HG03103 (cell line): ENCODE data around the gene PCDHGA6.
A peak's percentile ranks its signal among the peaks of the same experiment; 100 is the strongest.
"Not testable (repeated sequence)": the region's sequence is repeated elsewhere in the genome, so short reads cannot be mapped to it uniquely, and the experiment has no call there.

ENCODE experiments used
- ATAC-seq: cut with Tn5 transposase; IDR thresholded peaks from one replicate; pipeline ENCODE4 v1.9.1; 2021; ENCODE audit warnings: low read depth; ENCODE audit not compliant: unreplicated experiment

PCDHGA6 gene

GRCh38 chr5:141392429-141393198 lies 18.9 kb downstream of the PCDHGA6 start, which contains the start of gene PCDHGA8:
TSS of gene PCDHGA8 (plus strand) at chr5:141392633. CDS start at chr5:141392814, 181 bp downstream.
- no peak for ATAC-seq

- ATAC-seq = no peak
These were observed 19.6 kb downstream of the PCDHGA6 start for GRCh38 chr5:141393267-141393666.

- ATAC-seq = not testable (repeated sequence)
These were observed 20.9 kb downstream of the PCDHGA6 start for GRCh38 chr5:141394401-141395187.

GRCh38 chr5:141397756-141398551 lies 24.3 kb downstream of the PCDHGA6 start, which contains the start of gene PCDHGB5:
TSS of gene PCDHGB5 (plus strand) at chr5:141397947. CDS start at chr5:141398128, 181 bp downstream.
- ATAC-seq = peak; percentile 94

- ATAC-seq = no peak
These were observed 24.9 kb downstream of the PCDHGA6 start for GRCh38 chr5:141398608-141399007.

- ATAC-seq = no peak
These were observed 26.0 kb downstream of the PCDHGA6 start for GRCh38 chr5:141399555-141400258.

GRCh38 chr5:141402553-141403243 lies 29.0 kb downstream of the PCDHGA6 start, which contains the start of gene PCDHGA9:
TSS of gene PCDHGA9 (plus strand) at chr5:141402778. CDS start at chr5:141402953, 175 bp downstream.
- ATAC-seq = no peak

- no peak for ATAC-seq
These were observed 29.7 kb downstream of the PCDHGA6 start for GRCh38 chr5:141403387-141403786.

- not testable (repeated sequence) for ATAC-seq
These were observed 34.3 kb downstream of the PCDHGA6 start, which contains the start of gene PCDHGB6 for GRCh38 chr5:141407790-141408505. TSS of gene PCDHGB6 (plus strand) at chr5:141408021. CDS start at chr5:141408203, 182 bp downstream.

GRCh38 chr5:141409598-141410306 lies 36.1 kb downstream of the PCDHGA6 start:
- no peak for ATAC-seq

- ATAC-seq = no peak
These were observed 37.9 kb downstream of the PCDHGA6 start for GRCh38 chr5:141411575-141411974.

GRCh38 chr5:141412854-141413539 lies 39.3 kb downstream of the PCDHGA6 start, which contains the start of gene PCDHGA10:
TSS of gene PCDHGA10 (plus strand) at chr5:141412987. CDS start at chr5:141413176, 189 bp downstream.
- peak; percentile 46 for ATAC-seq

GRCh38 chr5:141413540-141414069 lies 39.9 kb downstream of the PCDHGA6 start:
- no peak for ATAC-seq

- ATAC-seq = not testable (repeated sequence)
These were observed 41.0 kb downstream of the PCDHGA6 start for GRCh38 chr5:141414548-141415274.

- ATAC-seq = not testable (repeated sequence)
These were observed 41.6 kb downstream of the PCDHGA6 start for GRCh38 chr5:141415275-141415618.

- ATAC-seq = peak; percentile 80
These were observed 43.9 kb downstream of the PCDHGA6 start, which contains the start of gene PCDHGB7 for GRCh38 chr5:141417494-141418172. TSS of gene PCDHGB7 (plus strand) at chr5:141417677. CDS start at chr5:141417860, 183 bp downstream.
